ENCODE results near the gene ATG2B.

ATG2B gene

DNA sequence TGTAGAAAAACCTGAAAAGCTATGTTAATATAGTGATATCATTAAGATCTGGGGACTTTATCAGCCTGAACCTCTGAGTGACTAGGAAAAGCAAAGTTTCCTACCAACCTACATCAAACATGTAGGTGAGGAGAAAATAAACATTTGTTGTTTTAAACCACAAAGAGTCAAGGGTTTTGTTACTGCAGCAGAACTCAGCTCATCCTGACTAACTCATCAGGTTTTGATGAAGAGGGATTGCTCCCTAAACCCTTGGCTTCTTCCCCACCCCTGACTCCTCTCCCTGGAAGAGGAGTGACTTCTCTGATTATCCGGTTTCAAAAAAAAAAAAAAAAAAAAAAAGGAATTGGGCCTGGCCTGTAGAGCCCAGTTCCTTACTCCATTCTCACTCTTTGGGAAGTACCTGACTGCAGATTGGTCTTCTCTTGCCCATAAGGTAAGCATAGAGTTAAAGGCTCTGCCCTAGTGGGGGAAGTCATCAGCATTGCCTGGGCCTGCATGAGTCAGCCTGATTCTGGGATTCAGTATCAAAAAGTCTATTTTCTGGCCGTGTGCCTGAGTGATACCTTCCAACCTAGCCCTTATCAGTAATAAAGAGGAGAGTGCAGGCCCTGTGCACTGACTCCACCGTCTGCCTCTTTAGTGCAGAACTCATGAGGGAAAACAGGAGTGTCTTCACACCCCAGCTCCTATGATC is 90.2 kb downstream of the ATG2B start:
- no peak for DNase-seq (ENCODE audit: low spot score)

DNA sequence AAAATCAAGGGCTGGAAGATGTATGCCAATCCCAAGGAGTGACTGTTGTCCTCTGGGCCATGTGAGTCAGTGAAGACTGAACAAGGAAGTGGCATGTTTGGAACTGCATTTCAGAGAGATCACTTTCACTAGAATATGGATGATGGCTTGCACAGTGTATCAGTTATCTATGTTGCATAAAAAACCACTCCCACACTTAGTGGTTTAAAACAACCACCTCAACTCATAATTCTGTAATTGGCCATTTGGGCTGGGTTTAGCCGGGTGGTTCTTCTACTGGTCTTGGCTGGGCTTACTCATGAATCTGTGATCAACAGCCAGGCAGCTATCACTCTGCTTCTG is 91.7 kb downstream of the ATG2B start:
- no peak for DNase-seq (ENCODE audit: low spot score)

DNA sequence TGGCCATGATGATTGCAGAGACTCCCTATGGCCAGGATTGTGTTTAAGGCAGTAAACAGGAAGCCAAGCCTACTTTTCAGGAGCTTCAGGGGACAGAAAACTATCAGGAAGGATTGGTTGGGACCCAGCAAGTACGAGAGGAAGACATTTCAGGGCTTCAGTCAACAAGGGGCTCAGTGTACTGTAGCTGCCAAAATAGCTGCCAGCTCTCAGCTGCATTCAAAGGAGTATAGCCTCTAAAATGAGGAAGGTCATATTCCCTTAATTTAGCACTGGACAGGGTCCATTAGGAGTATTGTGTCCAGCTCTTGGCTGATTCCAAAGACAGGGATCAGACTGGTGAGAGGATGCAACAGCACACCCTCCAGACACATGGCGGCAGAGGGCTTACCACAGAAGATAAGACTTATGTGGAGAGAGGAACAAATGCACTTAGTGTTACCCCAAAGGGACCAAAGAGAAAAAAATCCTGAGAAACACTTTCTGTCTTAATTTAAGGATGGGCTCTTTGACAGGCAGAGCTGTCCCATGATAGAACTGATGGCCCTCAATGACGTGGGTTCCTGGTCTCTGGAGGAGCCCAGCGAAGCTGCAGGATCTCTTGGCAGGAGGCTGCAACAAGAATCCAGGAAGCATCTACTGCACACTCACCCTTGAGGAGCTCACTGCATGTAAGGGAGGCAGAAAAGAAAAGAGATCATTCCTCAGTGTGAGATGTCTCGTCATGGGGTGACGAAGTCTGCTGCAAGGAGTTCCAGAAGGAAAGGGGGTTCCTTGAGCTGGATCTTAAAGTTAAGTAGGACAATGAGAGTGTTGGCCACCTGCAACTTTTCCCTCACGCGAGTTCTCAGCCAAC is 92.3 kb downstream of the ATG2B start:
- no peak for DNase-seq (ENCODE audit: low spot score)

DNA sequence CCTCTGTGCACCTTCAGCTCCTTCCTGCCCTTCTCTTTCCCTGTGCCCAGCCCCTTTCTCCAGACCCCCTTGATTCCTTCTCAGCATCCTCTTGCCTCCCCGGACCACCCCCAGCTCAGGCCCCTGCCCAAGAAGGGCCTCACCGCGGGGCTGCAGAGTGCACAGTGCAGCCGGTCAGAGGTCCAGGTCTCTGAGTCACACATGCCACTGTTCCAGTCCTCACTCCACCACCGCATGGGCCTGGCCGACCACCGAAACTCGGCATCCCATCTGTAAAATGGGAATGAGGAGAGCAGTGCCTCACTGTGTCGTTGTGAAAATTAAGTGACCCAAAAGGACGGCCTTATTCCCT is 93.8 kb downstream of the ATG2B start:
- DNase-seq (ENCODE audit: low spot score), result no peak

DNA sequence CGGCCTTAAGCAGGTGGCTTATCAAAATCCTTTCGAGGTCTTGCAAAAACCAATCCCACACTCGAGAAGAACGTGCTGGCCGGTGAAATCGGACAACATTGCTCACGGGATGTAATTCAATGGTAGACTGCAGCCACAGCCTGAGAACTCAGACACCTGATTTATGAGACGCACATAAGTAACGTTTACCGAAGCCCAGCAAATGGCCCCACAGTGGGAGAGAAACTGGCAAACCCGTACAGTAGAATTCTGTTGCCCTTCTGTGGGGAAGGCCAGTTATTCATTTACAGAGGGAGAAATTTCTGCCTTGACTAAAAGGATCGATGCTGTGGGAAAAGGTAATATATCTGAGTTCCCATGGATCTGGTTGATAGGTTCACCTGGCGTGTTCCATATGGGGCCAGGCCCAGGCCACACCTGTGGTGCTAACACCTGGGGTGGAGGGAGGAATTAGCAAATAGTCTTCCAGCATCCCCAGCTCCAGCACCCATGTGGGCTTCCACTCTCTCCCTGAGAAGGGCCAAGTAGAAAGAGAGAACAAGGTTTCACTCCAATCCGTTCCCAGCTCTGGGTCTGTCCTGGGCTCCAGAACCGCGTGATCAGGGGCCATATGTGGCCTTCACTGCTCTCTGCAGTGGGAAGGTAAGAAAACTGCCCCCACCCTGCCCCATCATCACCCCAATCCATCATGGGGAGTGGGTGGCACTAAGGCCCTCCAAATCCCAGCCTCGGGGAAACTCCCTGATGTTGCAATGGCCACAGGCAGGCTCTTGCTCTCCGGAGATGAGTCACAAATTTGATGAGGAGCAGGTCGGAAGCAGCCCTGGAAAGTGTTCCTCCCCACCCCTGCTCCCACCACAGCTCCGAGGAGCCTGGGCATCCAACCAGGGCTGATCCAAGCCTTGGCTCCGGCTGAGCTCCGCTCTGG is 94.4 kb downstream of the ATG2B start:
- peak; percentile 29 for DNase-seq (ENCODE audit: low spot score)

DNA sequence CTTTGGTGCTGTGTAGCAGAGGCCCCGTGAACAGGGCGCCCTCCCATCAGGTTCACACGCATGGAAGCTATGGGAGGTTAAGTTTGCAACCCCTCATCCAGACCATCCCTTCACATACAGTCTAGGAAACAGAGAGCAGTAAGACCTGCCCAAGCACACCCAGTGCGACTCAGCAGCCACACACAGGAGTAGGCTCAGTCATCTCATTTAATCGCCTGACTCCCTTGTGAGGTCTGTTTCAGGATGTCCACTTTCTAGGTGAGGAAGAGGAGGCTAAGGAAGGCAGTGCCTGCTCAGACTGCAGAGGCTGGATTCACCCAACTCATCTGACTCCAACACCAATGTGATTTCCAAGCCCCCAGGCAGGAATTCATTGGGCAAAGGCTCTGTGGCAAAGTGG is 95.2 kb downstream of the ATG2B start:
- DNase-seq (ENCODE audit: low spot score), result no peak

DNA sequence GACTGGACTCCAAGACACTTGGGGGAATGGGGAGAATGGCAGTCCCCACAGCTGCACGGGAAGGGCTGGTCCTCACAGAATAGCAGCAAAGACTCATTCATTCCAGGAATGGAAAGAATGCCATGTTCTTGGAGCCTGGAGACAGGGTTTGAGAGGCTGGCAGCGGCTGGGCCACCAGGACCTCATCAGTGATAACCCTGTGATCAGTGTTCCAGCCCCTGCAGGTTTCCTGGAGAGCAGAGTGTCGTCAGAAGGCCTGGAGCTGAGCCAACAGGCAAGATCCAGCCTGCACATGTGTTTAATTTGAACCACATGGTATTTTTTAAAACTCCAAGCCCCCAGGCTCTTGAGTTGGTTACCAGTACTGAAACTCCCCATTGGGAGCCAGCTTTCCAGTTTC is 95.8 kb downstream of the ATG2B start:
- no peak for DNase-seq (ENCODE audit: low spot score)

DNA sequence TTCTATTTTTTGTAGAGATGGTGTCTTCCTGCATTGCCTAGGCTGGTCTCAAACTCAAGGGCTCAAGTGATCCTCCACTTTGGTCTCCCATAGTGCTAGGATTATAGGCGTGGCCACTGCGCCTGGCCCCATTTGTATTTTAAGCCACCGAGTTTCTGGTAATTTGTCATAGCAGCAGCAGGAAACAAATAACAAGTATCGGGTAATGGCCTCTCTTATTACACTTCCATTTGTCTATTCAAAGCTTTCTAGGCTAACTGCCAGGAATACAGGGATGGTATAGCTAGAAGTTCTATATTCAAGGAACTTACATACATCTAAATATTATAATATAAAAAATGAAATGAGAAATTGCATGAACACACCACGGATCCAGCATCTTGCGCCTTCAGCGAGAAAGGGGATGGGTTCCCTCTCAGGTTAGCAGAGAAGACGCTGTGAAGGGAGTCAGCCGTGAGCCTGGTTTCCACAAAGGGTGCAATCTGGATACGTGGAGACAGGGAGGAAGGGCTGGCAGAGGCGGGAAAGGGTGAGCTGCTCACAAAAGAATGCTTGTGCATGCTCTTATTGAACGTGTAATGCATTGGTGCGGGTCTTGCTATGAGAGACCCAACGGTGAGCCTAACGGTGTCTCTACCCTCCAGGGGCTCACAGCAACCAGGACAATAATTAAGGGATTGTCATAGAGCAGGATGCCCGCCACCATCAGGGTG is 97.6 kb downstream of the ATG2B start:
- DNase-seq (ENCODE audit: low spot score), result no peak

DNA sequence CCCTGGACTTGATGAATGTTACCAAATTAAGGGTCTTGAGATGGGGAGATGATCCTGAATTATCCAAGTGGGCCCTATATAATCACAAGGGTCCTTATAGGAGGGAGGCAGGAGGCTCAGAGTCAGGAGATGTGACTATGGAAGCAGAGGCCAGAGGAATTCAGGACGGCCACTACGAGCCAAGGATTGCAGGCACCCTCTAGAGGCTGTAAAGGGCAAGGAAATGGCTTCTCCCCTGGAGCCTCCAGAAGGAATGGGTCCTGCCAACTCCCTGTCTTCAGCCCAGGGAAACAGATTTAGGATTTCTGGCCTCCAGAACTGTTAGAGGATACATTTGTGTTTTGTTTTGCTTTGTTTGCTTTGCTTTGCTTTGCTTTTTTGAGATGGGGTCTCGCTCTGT is 98.3 kb downstream of the ATG2B start:
- peak; percentile 22 for DNase-seq (ENCODE audit: low spot score)

DNA sequence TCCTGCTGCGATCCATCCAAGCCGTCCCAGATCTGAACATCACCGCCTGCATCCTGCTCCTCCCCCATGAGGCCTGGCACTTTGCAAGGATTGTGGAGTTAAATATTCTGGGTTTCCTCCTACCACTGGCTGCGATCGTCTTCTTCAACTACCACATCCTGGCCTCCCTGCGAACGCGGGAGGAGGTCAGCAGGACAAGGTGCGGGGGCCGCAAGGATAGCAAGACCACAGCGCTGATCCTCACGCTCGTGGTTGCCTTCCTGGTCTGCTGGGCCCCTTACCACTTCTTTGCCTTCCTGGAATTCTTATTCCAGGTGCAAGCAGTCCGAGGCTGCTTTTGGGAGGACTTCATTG is 99.0 kb downstream of the ATG2B start:
- DNase-seq (ENCODE audit: low spot score), result no peak

DNA sequence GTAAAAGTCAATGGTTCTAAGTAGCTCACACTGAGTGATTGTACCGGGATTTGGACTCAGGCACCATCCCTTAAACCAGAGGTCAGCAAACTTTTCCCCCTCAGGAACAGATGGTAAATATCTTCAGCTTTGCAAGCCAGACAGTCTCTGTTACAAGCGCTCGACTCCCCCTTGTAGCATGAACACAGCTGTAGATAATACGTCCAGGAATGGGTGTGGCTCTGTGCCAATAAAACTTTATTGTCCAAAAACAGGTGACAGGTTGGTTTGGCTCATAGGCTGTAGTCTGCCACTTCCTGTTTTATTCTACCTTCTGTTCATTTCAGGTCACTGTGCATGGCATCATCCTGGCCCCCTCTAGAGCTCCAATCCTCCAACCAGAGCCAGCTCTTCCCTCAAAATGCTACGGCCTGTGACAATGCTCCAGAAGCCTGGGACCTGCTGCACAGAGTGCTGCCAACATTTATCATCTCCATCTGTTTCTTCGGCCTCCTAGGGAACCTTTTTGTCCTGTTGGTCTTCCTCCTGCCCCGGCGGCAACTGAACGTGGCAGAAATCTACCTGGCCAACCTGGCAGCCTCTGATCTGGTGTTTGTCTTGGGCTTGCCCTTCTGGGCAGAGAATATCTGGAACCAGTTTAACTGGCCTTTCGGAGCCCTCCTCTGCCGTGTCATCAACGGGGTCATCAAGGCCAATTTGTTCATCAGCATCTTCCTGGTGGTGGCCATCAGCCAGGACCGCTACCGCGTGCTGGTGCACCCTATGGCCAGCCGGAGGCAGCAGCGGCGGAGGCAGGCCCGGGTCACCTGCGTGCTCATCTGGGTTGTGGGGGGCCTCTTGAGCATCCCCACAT is 99.6 kb downstream of the ATG2B start:
- DNase-seq (ENCODE audit: low spot score), result peak; percentile 89

DNA sequence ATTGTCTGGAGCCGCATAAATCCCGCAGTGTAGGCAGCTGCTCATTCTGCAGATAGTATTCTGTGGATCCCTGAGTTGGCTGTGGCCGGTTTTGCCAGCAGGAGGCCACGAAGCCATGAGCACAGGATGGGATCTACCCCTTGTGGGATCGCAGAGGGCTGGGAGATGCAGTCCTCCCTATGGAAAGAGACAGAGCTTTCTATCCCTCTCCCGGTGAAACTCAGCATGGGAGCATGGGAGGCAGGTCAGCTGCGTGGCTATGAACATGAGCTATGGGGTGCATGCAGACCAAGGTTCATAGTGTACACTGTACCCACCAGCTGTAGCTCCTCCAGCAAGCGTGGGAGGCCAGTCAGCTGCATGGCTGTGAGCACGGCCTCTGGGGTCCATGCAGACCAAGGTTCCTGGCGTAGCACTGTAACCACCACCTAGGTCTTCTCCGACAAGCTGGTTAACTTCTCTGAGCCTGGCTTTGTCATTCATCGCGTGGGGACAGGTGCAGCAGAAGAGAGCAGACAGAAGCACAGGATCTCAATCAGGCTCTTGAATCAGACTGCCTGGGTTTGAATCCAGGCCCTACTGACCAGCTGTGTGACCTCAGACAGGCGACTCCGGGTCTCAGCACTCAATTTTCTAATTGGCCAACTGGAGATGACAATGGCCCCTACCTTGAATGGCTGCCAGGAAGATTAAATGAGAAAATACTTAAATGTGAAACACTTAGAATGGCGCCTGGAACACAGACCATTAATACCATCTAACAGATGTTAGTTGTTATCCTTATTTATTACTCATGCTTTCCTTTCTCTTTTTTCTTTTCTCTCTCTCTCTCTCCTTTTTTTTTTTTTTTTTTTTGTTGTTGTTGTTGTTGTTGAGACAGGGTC is 101.1 kb downstream of the ATG2B start:
- no peak for DNase-seq (ENCODE audit: low spot score)

DNA sequence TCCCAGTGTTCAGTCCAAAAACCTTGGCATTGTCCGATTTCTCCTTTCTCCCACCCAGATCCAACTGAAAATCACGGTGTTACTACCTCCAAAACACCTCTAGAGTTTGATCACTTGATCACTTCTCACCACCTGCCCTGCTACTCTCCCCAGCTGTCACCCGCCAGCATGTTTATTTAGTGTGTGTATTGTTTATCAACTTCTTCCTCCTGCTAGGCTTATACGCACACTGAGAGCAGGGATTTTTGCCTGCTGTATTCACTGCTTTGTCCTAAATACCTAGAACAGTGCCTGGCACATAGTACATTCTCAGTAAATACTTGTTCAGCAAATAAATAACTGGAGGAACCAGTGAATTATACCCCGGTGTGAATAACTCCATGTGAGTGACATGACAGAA is 102.1 kb downstream of the ATG2B start:
- DNase-seq (ENCODE audit: low spot score), result no peak

DNA sequence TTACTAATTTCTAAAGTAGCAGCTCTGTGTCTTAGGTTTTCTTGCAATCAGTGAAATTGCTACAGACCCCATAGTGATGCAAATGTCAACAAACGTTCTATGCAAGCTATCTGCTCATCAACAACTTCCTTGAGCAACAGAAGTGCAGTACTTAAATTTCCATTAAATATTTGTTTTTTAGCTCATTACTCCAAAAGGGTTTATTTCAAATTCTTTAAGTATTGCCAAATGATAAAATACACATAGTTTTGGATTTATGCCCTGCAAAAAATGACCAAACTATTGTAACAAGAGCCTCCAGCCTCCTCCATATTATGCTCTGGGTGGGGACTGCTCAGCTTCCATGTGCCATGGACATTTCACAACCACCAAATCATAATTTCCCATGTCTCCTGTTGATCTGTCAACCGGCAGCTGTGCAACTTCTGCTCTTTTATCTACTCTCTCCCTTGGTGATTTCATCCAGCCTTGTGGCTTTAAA is 102.8 kb downstream of the ATG2B start:
- no peak for DNase-seq (ENCODE audit: low spot score)

DNA sequence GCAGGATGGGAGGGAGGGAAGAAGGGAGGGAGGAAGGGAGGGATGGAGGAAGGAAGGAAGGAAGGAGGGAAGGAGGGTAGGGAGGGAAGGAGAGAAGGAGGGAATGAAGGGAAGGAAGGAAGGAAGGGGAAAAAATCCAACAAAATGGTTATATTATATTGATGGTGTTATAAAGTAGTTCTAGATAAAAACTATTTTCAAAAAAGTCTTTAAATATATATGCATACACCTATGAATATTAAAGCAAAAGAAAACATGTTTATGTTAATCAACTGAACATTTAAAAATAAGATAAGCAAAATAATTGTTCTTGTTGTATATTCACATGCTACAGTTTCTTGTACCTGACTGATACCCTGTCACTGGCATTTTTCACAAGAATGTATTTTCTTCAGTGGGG is 105.2 kb downstream of the ATG2B start:
- DNase-seq (ENCODE audit: low spot score), result no peak

DNA sequence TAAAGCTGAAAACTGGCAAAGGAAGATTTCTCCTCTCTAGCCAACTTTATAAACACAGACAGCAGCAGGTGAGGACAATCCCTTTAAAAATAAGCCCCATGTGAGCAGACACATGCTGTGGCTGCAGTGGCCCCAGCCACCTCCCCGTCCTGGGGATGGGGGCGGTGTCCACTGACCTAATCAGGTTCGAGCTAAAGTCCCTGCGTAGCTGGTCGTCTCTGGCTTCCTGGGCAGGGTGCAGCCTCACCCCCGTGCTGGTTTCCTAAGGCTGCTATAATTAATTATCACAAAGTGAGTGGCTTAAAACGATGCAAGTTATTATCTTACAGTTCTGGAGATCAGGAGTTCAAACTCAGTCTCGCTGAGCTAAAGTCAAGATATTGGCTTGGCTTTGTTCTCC is 106.1 kb downstream of the ATG2B start:
- no peak for DNase-seq (ENCODE audit: low spot score)

DNA sequence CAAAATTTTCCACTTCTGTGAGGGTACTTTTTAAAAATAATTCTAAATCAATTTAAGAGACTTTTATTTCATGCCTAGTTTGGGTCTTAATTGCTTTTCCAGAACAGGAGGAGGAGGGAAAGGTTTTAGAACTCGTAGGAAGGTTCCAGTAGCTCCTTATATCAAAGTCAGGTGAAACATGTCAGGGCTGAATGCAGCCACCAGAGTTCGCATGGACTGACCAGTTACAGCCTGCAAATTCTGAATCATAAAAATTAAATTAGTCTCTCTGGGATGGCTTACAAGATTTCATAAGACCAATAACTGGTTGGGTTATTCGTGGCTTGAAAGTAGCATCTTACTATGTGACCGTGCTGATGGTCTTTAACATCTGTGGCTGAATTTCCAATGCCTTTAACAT is 106.7 kb downstream of the ATG2B start:
- DNase-seq (ENCODE audit: low spot score), result no peak

DNA sequence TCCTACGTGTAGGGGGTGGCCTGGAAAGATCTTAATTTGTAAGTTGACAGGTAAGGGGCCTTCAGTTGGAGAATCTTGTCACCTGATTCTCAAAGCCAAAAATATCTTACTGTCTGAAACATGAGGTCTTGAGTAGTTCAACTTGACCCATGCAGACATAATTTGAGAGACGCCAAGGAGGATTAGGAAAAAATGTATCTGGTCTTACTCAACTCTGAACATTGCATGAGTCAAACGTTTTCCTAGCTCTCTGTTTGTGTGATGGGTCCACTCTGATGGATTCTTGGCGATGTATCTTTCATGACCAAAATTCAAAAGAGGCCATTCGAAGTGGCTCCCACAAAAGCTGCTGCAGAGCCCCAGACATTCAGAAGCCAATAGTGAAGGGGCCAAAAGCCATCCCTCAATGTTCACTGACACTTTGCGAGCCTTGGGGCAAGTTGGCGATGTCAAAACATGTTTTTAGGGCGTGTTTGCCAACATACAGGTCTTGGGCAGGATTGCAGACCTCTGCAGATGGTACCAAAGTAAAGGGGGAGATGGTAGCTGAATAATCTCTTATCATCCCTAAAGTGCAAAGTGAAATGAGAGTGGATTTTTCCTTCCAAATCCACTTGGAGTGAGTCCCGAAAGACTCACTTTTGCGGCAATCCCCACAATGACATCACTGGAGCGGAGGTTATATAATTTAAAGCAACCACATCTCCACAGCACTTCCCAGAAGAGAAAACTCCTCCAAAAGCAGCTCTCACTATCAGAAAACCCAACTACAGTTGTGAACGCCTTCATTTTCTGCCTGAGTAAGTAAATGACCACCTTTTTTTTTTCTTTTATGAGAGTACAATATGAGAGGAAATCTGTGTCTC is 107.4 kb downstream of the ATG2B start, which contains the start of gene BDKRB1:
Gene BDKRB1 (plus strand): TSS at position 710 of the 866 bp plus-strand sequence. CDS start 7,473 bp downstream, outside the sequence.
- no peak for DNase-seq (ENCODE audit: low spot score)

DNA sequence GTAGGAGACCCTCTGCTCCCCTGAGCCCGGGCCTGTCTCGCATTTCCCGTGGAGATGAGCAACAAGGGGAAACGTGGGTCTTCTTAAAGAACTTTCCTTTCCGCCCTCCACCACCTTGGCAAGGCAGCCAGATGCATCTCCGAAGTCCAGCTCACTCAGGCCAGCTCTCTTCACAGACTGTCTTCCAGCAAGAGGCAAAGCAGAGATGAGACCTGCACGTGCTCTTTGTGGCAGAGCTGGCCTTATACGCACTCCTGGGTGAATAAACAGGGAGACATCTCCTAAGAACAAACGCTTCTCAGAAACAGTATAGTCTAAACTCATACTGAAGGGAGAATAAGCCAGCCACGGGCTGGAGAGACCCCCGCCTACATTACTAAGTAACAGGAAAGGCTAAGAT is 108.5 kb downstream of the ATG2B start:
- no peak for DNase-seq (ENCODE audit: low spot score)

Measured in cerebellar cortex (tissue), 1 donor.